Activated CD8-positive, alpha-beta memory T cell treated with anti-CD3 and anti-CD28 coated beads, Interleukin-2, amount 50 U/mL, for 24 hours (primary cell): ENCODE results near the gene SLC9A3.
A peak's percentile ranks its signal among the peaks of the same experiment; 100 is the strongest.

ENCODE experiments used
- DNase-seq: peaks from one replicate; pipeline ENCODE4 v3.0.0-alpha.2; 2020; ENCODE audit errors: extremely low read depth

SLC9A3 gene

GRCh38 chr5:444226-444625 lies 80.0 kb downstream of the SLC9A3 start:
- DNase-seq: no peak

- DNase-seq: no peak
These were observed 80.8 kb downstream of the SLC9A3 start for GRCh38 chr5:443239-444151.

- peak; percentile 15 for DNase-seq
These were observed 81.7 kb downstream of the SLC9A3 start, which contains the start of gene EXOC3 for GRCh38 chr5:442335-443238. TSS of gene EXOC3 (plus strand) at chr5:443176. CDS start at chr5:446206, 3,030 bp downstream.

GRCh38 chr5:441996-442334 lies 82.3 kb downstream of the SLC9A3 start:
- no peak for DNase-seq

GRCh38 chr5:440401-441201 lies 83.6 kb downstream of the SLC9A3 start:
- DNase-seq: no peak

GRCh38 chr5:439636-440035 lies 84.6 kb downstream of the SLC9A3 start:
- DNase-seq: no peak

GRCh38 chr5:439181-439580 lies 85.1 kb downstream of the SLC9A3 start:
- DNase-seq: no peak

- no peak for DNase-seq
These were observed 85.7 kb downstream of the SLC9A3 start for GRCh38 chr5:438481-438981.

- DNase-seq: no peak
These were observed 86.9 kb downstream of the SLC9A3 start for GRCh38 chr5:437281-437771.

- no peak for DNase-seq
These were observed 87.6 kb downstream of the SLC9A3 start for GRCh38 chr5:436641-436975.

GRCh38 chr5:435961-436640 lies 88.1 kb downstream of the SLC9A3 start:
- DNase-seq: no peak

- no peak for DNase-seq
These were observed 89.0 kb downstream of the SLC9A3 start for GRCh38 chr5:435156-435790.

- DNase-seq: no peak
These were observed 89.7 kb downstream of the SLC9A3 start for GRCh38 chr5:434443-435146.

- no peak for DNase-seq
These were observed 90.4 kb downstream of the SLC9A3 start for GRCh38 chr5:433836-434235.

- no peak for DNase-seq
These were observed 91.1 kb downstream of the SLC9A3 start for GRCh38 chr5:432928-433791.

- no peak for DNase-seq
These were observed 91.9 kb downstream of the SLC9A3 start for GRCh38 chr5:432201-432927.

- no peak for DNase-seq
These were observed 92.6 kb downstream of the SLC9A3 start for GRCh38 chr5:431711-432050.

- no peak for DNase-seq
These were observed 93.1 kb downstream of the SLC9A3 start for GRCh38 chr5:431001-431710.
